Lower leg skin (tissue), 4 donors: ENCODE data around the gene CDR2L. TPM values are rescaled to one million over a fixed set of nuclear protein-coding genes. Genes with fewer than 3 reads are reported as not detected.

Source experiments
- DNase-seq, 2 donors: peaks; one replicate each; pipeline ENCODE4 v3.0.0-alpha.2; 2019; ENCODE audit warnings: low spot score in 2 of 2
- H3K4me3 ChIP-seq: fragments of 200-600 bp; sonication (generic); 2 replicates; pipeline ENCODE4 v1.5.1; 2017; ENCODE audit warnings: mild to moderate bottlenecking, low read depth; ENCODE audit not compliant: poor library complexity, severe bottlenecking
- CTCF ChIP-seq, 3 donors: fragments of 450-650 bp; IDR thresholded peaks; one replicate each; pipeline ENCODE4 v1.5.1; 2016; ENCODE audit warnings: antibody characterized with exemption in 3 of 3, mild to moderate bottlenecking in 3 of 3, moderate library complexity in 2 of 3
- POLR2A ChIP-seq, 2 donors: fragments of 450-650 bp; IDR thresholded peaks; one replicate each; pipeline ENCODE4 v1.6.1; 2016 to 2017; ENCODE audit warnings: antibody characterized with exemption in 2 of 2, mild to moderate bottlenecking in 1 of 2, moderate library complexity in 1 of 2
- WGBS, 2 donors: methylation state at CpG; one replicate each; pipeline ENCODE4 v1.1.5; 2018; 5-methylcytosine and 5-hydroxymethylcytosine counted together
- intact Hi-C: fragments of 100-400 bp; cut with DNase I; formaldehyde crosslinking; loops from one replicate; pipeline ENCODE4 v1.15.0; 2023; ENCODE audit warnings: low total_unique reads
- total RNA-seq, 4 donors: library from RNA; depleted of rRNA; stranded (reverse); fragments of >200 nt; gene quantifications; one replicate each; pipeline ENCODE4 v1.1.0, GENCODE V29; 2016

The CDR2L gene
- total RNA-seq, 4 donors from 2014 or later: 4.5 to 9.8 (median 5.3) TPM

DNA sequence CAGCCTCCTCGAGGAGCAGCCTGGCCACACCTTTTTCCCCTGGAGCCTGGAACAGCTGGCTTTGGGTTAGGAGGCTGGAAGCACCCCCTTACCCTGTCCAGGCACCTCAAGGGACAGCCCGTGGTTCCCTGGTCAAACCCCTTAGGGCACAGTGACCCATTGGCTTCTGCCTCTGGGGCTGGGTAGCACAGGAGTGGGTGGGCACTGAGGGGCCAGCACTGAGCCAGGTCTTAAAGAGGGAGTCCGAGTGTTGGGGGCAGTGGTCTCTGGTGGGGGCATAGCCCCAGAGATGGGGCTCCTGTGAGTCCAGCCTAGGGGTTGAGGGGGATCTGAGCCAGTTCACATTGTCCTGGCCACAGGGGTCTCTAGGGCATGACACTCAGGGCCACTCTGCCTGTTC, 36.4 kb upstream of the CDR2L start:
- H3K4me3 ChIP-seq: no peak overlapping the region
- peak in 1 of 2 donors; percentile 81 for DNase-seq
- intact Hi-C loops: no loop called here
- TF ChIP-seq POLR2A (IDR thresholded peaks at IDR 0.05) (no peak), CTCF (IDR thresholded peaks at IDR 0.05) (no peak)
- 40 to 49% methylated on average over 1 to 3 of the region's 3 CpGs for WGBS, 2 donors

- intact Hi-C loops: no loop called here
- TF ChIP-seq POLR2A (IDR thresholded peaks at IDR 0.05) (no peak), CTCF (IDR thresholded peaks at IDR 0.05) (no peak)
- H3K4me3 ChIP-seq: no peak overlapping the region
- WGBS, 2 donors: 72 to 79% methylated on average over 15 to 26 of the region's 32 CpGs
- peak in 1 of 2 donors; percentile 84 for DNase-seq
Measured at GRCh38 chr17:74951680-74952421, 35.6 kb upstream of the CDR2L start.

DNA sequence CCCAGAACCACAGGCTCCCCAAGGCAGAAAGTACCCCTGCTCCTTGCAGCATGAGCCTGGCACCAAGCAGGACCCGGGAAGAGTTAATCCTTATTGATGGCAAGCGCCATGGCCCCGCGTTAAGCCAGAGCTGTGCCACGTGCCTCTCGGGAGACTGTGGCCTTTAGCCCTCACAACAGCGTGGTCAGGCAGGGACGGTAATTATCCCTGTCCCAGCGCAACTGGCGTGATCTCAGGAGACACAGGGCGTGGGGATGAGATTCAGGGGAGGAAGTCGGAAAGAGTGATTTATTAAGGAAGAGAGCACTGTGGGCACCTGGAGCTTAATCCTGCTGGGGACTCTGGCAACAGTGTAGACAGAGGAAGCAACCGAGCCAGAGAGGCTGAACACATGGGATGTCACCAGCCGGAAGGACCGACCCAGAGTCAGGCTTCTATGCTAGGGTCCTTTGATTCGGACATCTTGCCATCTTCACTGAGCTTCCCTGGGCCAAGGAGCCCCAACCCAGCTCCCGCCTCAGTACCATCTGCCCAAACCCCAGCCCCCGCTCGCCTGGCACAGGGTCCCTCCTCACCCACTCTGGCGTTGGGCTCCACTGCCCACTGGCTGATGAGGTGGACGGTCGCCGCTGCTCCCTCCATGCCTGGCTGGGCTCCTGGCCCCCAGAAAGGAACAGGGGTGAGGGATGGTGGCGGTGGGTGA, 34.9 kb upstream of the CDR2L start:
- no peak overlapping the region for H3K4me3 ChIP-seq
- TF ChIP-seq CTCF (IDR thresholded peaks at IDR 0.05) (no peak), POLR2A (IDR thresholded peaks at IDR 0.05) (no peak)
- peak in 1 of 2 donors; percentile 80 for DNase-seq
- WGBS, 2 donors: 65 to 68% methylated on average over 24 of the region's 24 CpGs
- intact Hi-C loops: no loop called here

GRCh38 chr17:74953134-74953687, 34.2 kb upstream of the CDR2L start:
- intact Hi-C loops: no loop called here
- WGBS, 2 donors: 79 to 87% methylated on average over 11 of the region's 11 CpGs
- TF ChIP-seq CTCF (IDR thresholded peaks at IDR 0.05): no peak
- TF ChIP-seq POLR2A (IDR thresholded peaks at IDR 0.05): no peak
- DNase-seq: no peak
- H3K4me3 ChIP-seq: no peak overlapping the region

DNA sequence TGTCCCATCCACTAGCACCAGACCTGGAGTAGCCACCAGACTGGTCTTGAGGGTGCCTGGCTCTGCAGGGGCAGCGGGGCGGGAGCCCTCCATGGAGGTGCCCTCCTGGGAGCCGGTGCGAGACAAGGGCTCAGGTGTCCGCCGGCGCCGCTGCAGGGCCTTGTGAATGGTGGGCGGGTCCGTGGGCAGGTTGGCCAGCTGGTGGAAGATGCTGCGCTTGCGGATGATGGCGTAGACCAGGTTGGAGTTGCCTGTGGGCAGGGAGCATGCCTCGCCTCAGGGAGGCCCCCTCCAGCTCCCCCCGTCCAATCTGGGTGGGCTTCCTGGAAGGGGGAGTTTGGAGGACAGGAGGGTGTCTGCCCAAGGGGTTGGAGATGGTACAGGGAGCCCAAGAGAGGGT, 33.3 kb upstream of the CDR2L start:
- intact Hi-C loops: no loop called here
- 86 to 90% methylated on average over 15 of the region's 15 CpGs for WGBS, 2 donors
- H3K4me3 ChIP-seq: no peak overlapping the region
- TF ChIP-seq CTCF (IDR thresholded peaks at IDR 0.05): no peak
- no peak for TF ChIP-seq POLR2A (IDR thresholded peaks at IDR 0.05)
- peak in 1 of 2 donors; percentile 82 for DNase-seq
